Right atrium auricular region (tissue), 2 donors: ENCODE data around the gene ZNF236. TPM values are rescaled to one million over a fixed set of nuclear protein-coding genes. Genes with fewer than 3 reads are reported as not detected.

Source experiments
- DNase-seq: peaks from one replicate; pipeline ENCODE4 v3.0.0-alpha.2; 2019; ENCODE audit warnings: low spot score
- H3K27ac ChIP-seq, 2 donors: fragments of 200-600 bp; sonication (generic); 1 replicate in 1 of 2; 2 replicates in 1 of 2; pipeline ENCODE4 v1.5.1; 2016 to 2019
- H3K27me3 ChIP-seq, 2 donors: fragments of 200-600 bp; sonication (generic); one replicate each; pipeline versions ENCODE4 v1.5.1 to v1.6.0; 2017 to 2019
- H3K36me3 ChIP-seq: fragments of 200-600 bp; sonication (generic); one replicate; pipeline ENCODE4 v1.5.1; 2016
- H3K4me1 ChIP-seq, 2 donors: fragments of 200-600 bp; sonication (generic); one replicate each; pipeline versions ENCODE4 v1.5.1 to v1.6.0; 2017 to 2019
- H3K4me3 ChIP-seq, 2 donors: fragments of 200-600 bp; sonication (generic); 1 replicate in 1 of 2; 2 replicates in 1 of 2; pipeline ENCODE4 v1.5.1; 2017 to 2019; ENCODE audit warnings: mild to moderate bottlenecking in 1 of 2, moderate library complexity in 1 of 2
- H3K9me3 ChIP-seq, 2 donors: fragments of 200-600 bp; sonication (generic); one replicate each; pipeline ENCODE4 v1.5.1; 2019
- CTCF ChIP-seq, 2 donors: fragments of 200-600 bp; sonication (generic); IDR thresholded peaks; one replicate each; pipeline ENCODE4 v1.5.1; 2019; ENCODE audit warnings: antibody characterized with exemption in 2 of 2
- total RNA-seq, 2 donors: library from RNA; depleted of rRNA; stranded (reverse); fragments of >200 nt; gene quantifications; one replicate each; pipeline ENCODE4 v1.1.0, GENCODE V29; 2016

Gene ZNF236
- total RNA-seq, 2 donors from 2014 or later = 11.0 to 12.7 TPM

- H3K4me1 ChIP-seq = peaks cover 0 to 19% of the 10 kb centered on the region in 2 donors
- no peaks in the 10 kb centered on the region for H3K9me3 ChIP-seq
- H3K27me3 ChIP-seq = no peaks in the 10 kb centered on the region
- H3K4me3 ChIP-seq = no peak overlapping the region
- DNase-seq = peak; percentile 54
- H3K36me3 ChIP-seq = no peaks in the 10 kb centered on the region
- H3K27ac ChIP-seq = no peak overlapping the region
- no peak for TF ChIP-seq CTCF (IDR thresholded peaks at IDR 0.05)
Measured at GRCh38 chr18:76816127-76816526, 6.2 kb upstream of the ZNF236 start.

- H3K27ac ChIP-seq = no peak overlapping the region
- H3K4me3 ChIP-seq = no peak overlapping the region
- no peaks in the 10 kb centered on the region for H3K9me3 ChIP-seq
- no peak for TF ChIP-seq CTCF (IDR thresholded peaks at IDR 0.05)
- H3K4me1 ChIP-seq = peaks cover 0 to 24% of the 10 kb centered on the region in 2 donors
- H3K27me3 ChIP-seq = no peaks in the 10 kb centered on the region
- DNase-seq = peak; percentile 53
- no peaks in the 10 kb centered on the region for H3K36me3 ChIP-seq
Measured at GRCh38 chr18:76817888-76818611, 4.3 kb upstream of the ZNF236 start.

- H3K27ac ChIP-seq = no peak overlapping the region
- no peak overlapping the region for H3K4me3 ChIP-seq
- no peaks in the 10 kb centered on the region for H3K36me3 ChIP-seq
- H3K4me1 ChIP-seq = peaks cover 0 to 34% of the 10 kb centered on the region in 2 donors
- no peaks in the 10 kb centered on the region for H3K9me3 ChIP-seq
- no peak for TF ChIP-seq CTCF (IDR thresholded peaks at IDR 0.05)
- H3K27me3 ChIP-seq = no peaks in the 10 kb centered on the region
- DNase-seq = peak; percentile 53
Measured at GRCh38 chr18:76819411-76820136, 2.8 kb upstream of the ZNF236 start.

GRCh38 chr18:76821356-76821874, 942 bp upstream of the ZNF236 start:
- H3K36me3 ChIP-seq = no peaks in the 10 kb centered on the region
- H3K27ac ChIP-seq = peak overlapping the region; percentile 94 to 95
- no peaks in the 10 kb centered on the region for H3K9me3 ChIP-seq
- peak overlapping the region; percentile 73 to 90 for H3K4me3 ChIP-seq
- H3K27me3 ChIP-seq = no peaks in the 10 kb centered on the region
- peaks cover 0 to 34% of the 10 kb centered on the region in 2 donors for H3K4me1 ChIP-seq
- no peak for DNase-seq
- no peak for TF ChIP-seq CTCF (IDR thresholded peaks at IDR 0.05)

GRCh38 chr18:76821875-76822505, 367 bp upstream of the ZNF236 start:
- peak overlapping the region; percentile 73 to 90 for H3K4me3 ChIP-seq
- peaks cover 0 to 34% of the 10 kb centered on the region in 2 donors for H3K4me1 ChIP-seq
- TF ChIP-seq CTCF (IDR thresholded peaks at IDR 0.05) = no peak
- H3K27me3 ChIP-seq = no peaks in the 10 kb centered on the region
- H3K9me3 ChIP-seq = no peaks in the 10 kb centered on the region
- peak; percentile 67 for DNase-seq
- no peaks in the 10 kb centered on the region for H3K36me3 ChIP-seq
- peak overlapping the region; percentile 94 to 95 for H3K27ac ChIP-seq
